Measurements from ENCODE around the gene DNAAF8.

The DNAAF8 gene

GRCh38 chr16:4734063-4734729, at the start of gene DNAAF8, which contains the start of gene ANKS3:
Gene DNAAF8, plus strand, starts transcription at chr16:4734537. Its CDS starts 1,978 bp downstream, at chr16:4736515.
Gene ANKS3, minus strand, starts transcription at chr16:4734271. Its CDS starts 4,122 bp downstream, at chr16:4730149.
- Histone ChIP-seq H2AFZ (ENCODE audit: low read depth, low read length) (peak within 1 kb of the TSS; percentile 69), H3K4me3 (ENCODE audit: low read length) (peak within 1 kb of the TSS; percentile 93), H3K27me3 (ENCODE audit: insufficient read depth, low read length) (no peaks in the 10 kb centered on the region), H3K36me3 (ENCODE audit: insufficient read depth, low read length) (peaks cover 6% of the 10 kb centered on the region), H3K9me3 (ENCODE audit: low read length) (no peaks in the 10 kb centered on the region), H3K4me1 (ENCODE audit: insufficient read depth, low read length) (peaks cover 8% of the 10 kb centered on the region)

GRCh38 chr16:4684763-4685162, 49.6 kb upstream of the DNAAF8 start:
- H3K4me1 ChIP-seq (ENCODE audit: insufficient read depth, low read length) = no peaks in the 10 kb centered on the region
- no peak overlapping the region for H2AFZ ChIP-seq (ENCODE audit: low read depth, low read length)
- H3K36me3 ChIP-seq (ENCODE audit: insufficient read depth, low read length) = peaks cover 62% of the 10 kb centered on the region
- no peaks in the 10 kb centered on the region for H3K27me3 ChIP-seq (ENCODE audit: insufficient read depth, low read length)
- H3K4me3 ChIP-seq (ENCODE audit: low read length) = no peak overlapping the region
- no peaks in the 10 kb centered on the region for H3K9me3 ChIP-seq (ENCODE audit: low read length)

- Histone ChIP-seq H3K9me3 (ENCODE audit: low read length) (no peaks in the 10 kb centered on the region), H3K36me3 (ENCODE audit: insufficient read depth, low read length) (peaks cover 68% of the 10 kb centered on the region), H3K27me3 (ENCODE audit: insufficient read depth, low read length) (no peaks in the 10 kb centered on the region), H3K4me3 (ENCODE audit: low read length) (no peak overlapping the region), H3K4me1 (ENCODE audit: insufficient read depth, low read length) (no peaks in the 10 kb centered on the region), H2AFZ (ENCODE audit: low read depth, low read length) (no peak overlapping the region)
These were observed 49.0 kb upstream of the DNAAF8 start for GRCh38 chr16:4685292-4685691.

- Histone ChIP-seq H3K27me3 (ENCODE audit: insufficient read depth, low read length) (no peaks in the 10 kb centered on the region), H2AFZ (ENCODE audit: low read depth, low read length) (no peak overlapping the region), H3K4me1 (ENCODE audit: insufficient read depth, low read length) (no peaks in the 10 kb centered on the region), H3K4me3 (ENCODE audit: low read length) (no peak overlapping the region), H3K9me3 (ENCODE audit: low read length) (no peaks in the 10 kb centered on the region), H3K36me3 (ENCODE audit: insufficient read depth, low read length) (peaks cover 70% of the 10 kb centered on the region)
These were observed 48.4 kb upstream of the DNAAF8 start for GRCh38 chr16:4685776-4686496.

- Histone ChIP-seq H2AFZ (ENCODE audit: low read depth, low read length) (no peak overlapping the region), H3K36me3 (ENCODE audit: insufficient read depth, low read length) (peaks cover 63% of the 10 kb centered on the region), H3K27me3 (ENCODE audit: insufficient read depth, low read length) (no peaks in the 10 kb centered on the region), H3K9me3 (ENCODE audit: low read length) (no peaks in the 10 kb centered on the region), H3K4me3 (ENCODE audit: low read length) (no peak overlapping the region), H3K4me1 (ENCODE audit: insufficient read depth, low read length) (no peaks in the 10 kb centered on the region)
These were observed 47.7 kb upstream of the DNAAF8 start for GRCh38 chr16:4686497-4687210.

- Histone ChIP-seq H3K4me1 (ENCODE audit: insufficient read depth, low read length) (no peaks in the 10 kb centered on the region), H3K27me3 (ENCODE audit: insufficient read depth, low read length) (no peaks in the 10 kb centered on the region), H3K4me3 (ENCODE audit: low read length) (no peak overlapping the region), H3K9me3 (ENCODE audit: low read length) (no peaks in the 10 kb centered on the region), H2AFZ (ENCODE audit: low read depth, low read length) (no peak overlapping the region), H3K36me3 (ENCODE audit: insufficient read depth, low read length) (peaks cover 55% of the 10 kb centered on the region)
These were observed 46.9 kb upstream of the DNAAF8 start for GRCh38 chr16:4687416-4687815.

- Histone ChIP-seq H2AFZ (ENCODE audit: low read depth, low read length) (no peak overlapping the region), H3K27me3 (ENCODE audit: insufficient read depth, low read length) (no peaks in the 10 kb centered on the region), H3K9me3 (ENCODE audit: low read length) (no peaks in the 10 kb centered on the region), H3K36me3 (ENCODE audit: insufficient read depth, low read length) (peaks cover 50% of the 10 kb centered on the region), H3K4me3 (ENCODE audit: low read length) (no peak overlapping the region), H3K4me1 (ENCODE audit: insufficient read depth, low read length) (peaks cover 5% of the 10 kb centered on the region)
These were observed 46.2 kb upstream of the DNAAF8 start for GRCh38 chr16:4687946-4688673.

- Histone ChIP-seq H3K4me1 (ENCODE audit: insufficient read depth, low read length) (peaks cover 6% of the 10 kb centered on the region), H2AFZ (ENCODE audit: low read depth, low read length) (no peak overlapping the region), H3K27me3 (ENCODE audit: insufficient read depth, low read length) (no peaks in the 10 kb centered on the region), H3K9me3 (ENCODE audit: low read length) (no peaks in the 10 kb centered on the region), H3K36me3 (ENCODE audit: insufficient read depth, low read length) (peaks cover 46% of the 10 kb centered on the region), H3K4me3 (ENCODE audit: low read length) (no peak overlapping the region)
These were observed 45.7 kb upstream of the DNAAF8 start for GRCh38 chr16:4688674-4689045.

GRCh38 chr16:4689091-4689671, 45.2 kb upstream of the DNAAF8 start:
- H3K27me3 ChIP-seq (ENCODE audit: insufficient read depth, low read length) = no peaks in the 10 kb centered on the region
- peaks cover 6% of the 10 kb centered on the region for H3K4me1 ChIP-seq (ENCODE audit: insufficient read depth, low read length)
- H3K9me3 ChIP-seq (ENCODE audit: low read length) = no peaks in the 10 kb centered on the region
- H3K36me3 ChIP-seq (ENCODE audit: insufficient read depth, low read length) = peaks cover 42% of the 10 kb centered on the region
- no peak overlapping the region for H2AFZ ChIP-seq (ENCODE audit: low read depth, low read length)
- no peak overlapping the region for H3K4me3 ChIP-seq (ENCODE audit: low read length)

- Histone ChIP-seq H3K4me3 (ENCODE audit: low read length) (no peak overlapping the region), H3K4me1 (ENCODE audit: insufficient read depth, low read length) (peaks cover 11% of the 10 kb centered on the region), H3K36me3 (ENCODE audit: insufficient read depth, low read length) (peaks cover 38% of the 10 kb centered on the region), H2AFZ (ENCODE audit: low read depth, low read length) (no peak overlapping the region), H3K9me3 (ENCODE audit: low read length) (no peaks in the 10 kb centered on the region), H3K27me3 (ENCODE audit: insufficient read depth, low read length) (no peaks in the 10 kb centered on the region)
These were observed 44.3 kb upstream of the DNAAF8 start for GRCh38 chr16:4689864-4690704.

- Histone ChIP-seq H3K36me3 (ENCODE audit: insufficient read depth, low read length) (peaks cover 40% of the 10 kb centered on the region), H3K27me3 (ENCODE audit: insufficient read depth, low read length) (no peaks in the 10 kb centered on the region), H3K4me3 (ENCODE audit: low read length) (no peak overlapping the region), H3K4me1 (ENCODE audit: insufficient read depth, low read length) (peaks cover 18% of the 10 kb centered on the region), H3K9me3 (ENCODE audit: low read length) (no peaks in the 10 kb centered on the region), H2AFZ (ENCODE audit: low read depth, low read length) (no peak overlapping the region)
These were observed 43.2 kb upstream of the DNAAF8 start for GRCh38 chr16:4690946-4691665.

Data from neuron (in vitro differentiated cells).